Measurements from ENCODE around the gene ANKUB1. TPM values are rescaled to one million over a fixed set of nuclear protein-coding genes. Genes with fewer than 3 reads are reported as not detected.
"Not testable (repeated sequence)": the region's sequence is repeated elsewhere in the genome, so short reads cannot be mapped to it uniquely, and the experiment has no call there.

ANKUB1 gene
- polyA plus RNA-seq (ENCODE audit: insufficient read length) = not detected

GRCh38 chr3:149792452-149793270 lies at the start of gene ANKUB1:
Gene ANKUB1, minus strand, starts transcription at chr3:149792554. Its CDS starts 188 bp downstream, at chr3:149792366.
- no peak for DNase-seq

- DNase-seq = no peak
These were observed 47.5 kb upstream of the ANKUB1 start for GRCh38 chr3:149839896-149840295.

- DNase-seq = not testable (repeated sequence)
These were observed 47.1 kb upstream of the ANKUB1 start for GRCh38 chr3:149839469-149839868.

- DNase-seq = not testable (repeated sequence)
These were observed 46.1 kb upstream of the ANKUB1 start for GRCh38 chr3:149838491-149838890.

GRCh38 chr3:149833241-149833640 lies 40.9 kb upstream of the ANKUB1 start:
- no peak for DNase-seq

DNA sequence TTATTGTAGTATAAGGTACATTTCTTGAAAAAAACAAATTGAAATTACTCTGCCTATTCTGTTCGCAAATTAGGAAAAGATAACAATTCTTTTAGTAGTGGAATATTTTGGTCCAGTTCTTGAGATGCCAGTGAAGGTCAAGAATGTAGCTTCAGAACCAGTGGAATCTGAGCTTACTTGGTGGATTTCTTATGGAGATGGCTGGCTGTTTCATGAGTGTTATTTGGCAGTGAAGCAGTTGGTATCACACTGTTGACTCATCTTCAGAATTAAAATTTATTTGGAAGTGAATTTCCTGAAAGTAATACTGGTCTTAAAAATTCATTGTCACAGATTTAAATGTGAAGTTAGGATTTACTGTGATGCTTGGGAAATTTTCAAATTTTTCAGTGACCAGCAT lies 39.7 kb upstream of the ANKUB1 start:
- DNase-seq = no peak

GRCh38 chr3:149831321-149831720 lies 39.0 kb upstream of the ANKUB1 start:
- no peak for DNase-seq

DNA sequence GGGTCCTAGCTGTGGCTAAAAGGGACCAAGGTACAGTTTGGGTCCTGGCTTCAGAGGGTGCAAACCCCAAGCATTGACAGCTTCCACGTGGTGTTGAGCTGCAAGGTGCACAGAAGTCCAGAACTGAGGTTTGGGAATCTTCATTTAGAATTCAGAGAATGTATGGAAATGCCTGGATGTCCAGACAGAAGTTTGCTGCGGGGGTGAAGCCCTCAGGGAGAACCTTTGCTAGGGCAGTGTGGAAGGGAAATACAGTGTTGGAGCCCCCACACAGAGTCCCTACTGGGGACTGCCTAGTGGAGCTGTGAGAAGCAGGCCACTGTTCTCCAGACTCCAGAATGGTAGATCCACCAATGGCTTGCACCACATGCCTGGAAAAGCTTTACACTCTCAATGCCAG lies 38.5 kb upstream of the ANKUB1 start:
- no peak for DNase-seq

- DNase-seq = not testable (repeated sequence)
These were observed 37.3 kb upstream of the ANKUB1 start for GRCh38 chr3:149829631-149830030.

- DNase-seq = no peak
These were observed 36.0 kb upstream of the ANKUB1 start for GRCh38 chr3:149828390-149828789.

- DNase-seq = no peak
These were observed 34.3 kb upstream of the ANKUB1 start for GRCh38 chr3:149826636-149827035.

GRCh38 chr3:149820183-149820582 lies 27.8 kb upstream of the ANKUB1 start:
- no peak for DNase-seq

DNA sequence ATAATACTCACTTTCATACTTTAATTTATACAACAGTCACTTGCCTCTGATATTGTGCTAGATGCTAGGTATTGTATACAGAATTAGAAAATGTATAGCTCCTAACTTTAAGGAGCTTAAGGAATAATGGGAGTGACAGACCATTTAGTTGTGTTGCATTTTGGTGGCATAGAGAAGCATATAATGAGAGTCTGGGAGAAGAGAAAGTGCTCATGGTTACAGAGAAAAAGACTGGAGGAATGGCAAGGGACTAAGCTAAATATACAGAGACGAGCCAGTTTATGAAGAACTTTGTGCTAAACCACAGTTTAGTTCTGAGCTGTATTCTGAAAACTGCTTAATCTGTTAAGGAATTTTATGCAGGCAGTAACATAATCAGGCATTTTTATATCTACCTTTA lies 27.1 kb upstream of the ANKUB1 start:
- DNase-seq = no peak

GRCh38 chr3:149816986-149817385 lies 24.6 kb upstream of the ANKUB1 start:
- no peak for DNase-seq

DNA sequence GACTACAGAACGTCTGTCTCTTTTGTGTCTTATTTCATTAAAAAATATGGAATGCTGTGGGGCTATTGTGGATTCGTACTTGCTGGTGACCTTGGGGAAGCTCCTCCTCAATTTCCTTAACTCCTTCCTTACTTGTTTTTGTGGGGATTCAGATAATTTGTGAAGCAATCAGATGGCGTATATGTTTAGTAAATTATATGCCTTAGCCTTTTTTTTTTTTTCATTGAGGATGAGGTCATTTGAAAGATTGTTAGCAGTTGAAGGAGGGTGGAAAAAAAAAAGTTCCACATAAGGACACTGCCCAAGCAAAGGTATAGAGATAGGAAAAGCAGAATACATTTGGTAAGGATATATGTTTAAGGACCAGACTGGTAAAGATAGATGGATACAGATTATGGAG lies 24.0 kb upstream of the ANKUB1 start:
- DNase-seq = no peak

GRCh38 chr3:149815728-149816127 lies 23.4 kb upstream of the ANKUB1 start:
- no peak for DNase-seq

GRCh38 chr3:149815321-149815720 lies 23.0 kb upstream of the ANKUB1 start:
- DNase-seq = no peak

DNA sequence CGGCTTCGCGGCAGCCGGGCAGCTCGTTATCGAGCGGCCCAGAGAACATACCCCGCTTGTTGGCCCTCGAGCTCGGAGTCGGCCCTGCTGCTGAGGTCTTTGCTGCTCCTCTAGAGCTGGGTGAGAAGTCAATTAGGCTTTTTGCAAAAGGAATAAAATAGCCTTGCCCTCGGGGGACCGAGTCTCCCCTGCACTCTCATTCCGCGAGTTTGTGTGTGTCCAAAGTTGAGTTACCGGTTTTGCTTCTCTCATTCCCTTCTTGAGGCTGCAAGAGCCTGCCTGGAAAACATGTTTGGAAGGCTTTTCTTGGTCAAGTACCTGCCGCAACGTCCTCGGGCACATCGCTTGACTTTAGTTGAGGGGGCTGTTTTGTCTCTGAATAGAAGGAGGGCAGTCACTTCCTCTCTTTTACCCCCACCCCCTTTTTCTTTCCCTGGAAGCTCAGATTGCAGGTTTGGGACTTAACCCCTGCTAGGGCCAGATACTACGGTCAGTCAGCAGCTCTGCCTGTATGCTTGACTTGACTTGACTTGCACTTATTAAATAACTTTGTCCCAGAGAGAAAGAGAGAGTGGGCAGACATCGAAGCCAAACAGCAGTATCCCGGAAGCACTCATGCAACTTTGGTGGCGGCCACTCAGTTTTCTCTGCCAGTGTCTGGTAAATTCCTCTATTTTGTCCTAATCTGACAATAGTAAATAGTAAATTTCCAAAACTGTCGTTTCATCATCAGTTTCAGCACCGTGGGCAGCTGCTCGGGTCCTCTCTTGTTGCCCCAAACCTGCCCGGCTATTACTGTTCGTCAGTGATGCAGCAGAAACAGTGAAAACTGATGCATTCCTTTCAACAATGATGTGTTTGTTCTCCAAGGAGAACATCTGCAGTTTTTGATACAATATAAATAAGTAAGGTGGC lies 21.3 kb upstream of the ANKUB1 start:
- DNase-seq = peak; percentile 32

GRCh38 chr3:149812606-149813366 lies 20.4 kb upstream of the ANKUB1 start, which contains the start of gene RNF13:
Gene RNF13, plus strand, starts transcription at chr3:149813215. Its CDS starts 32,812 bp downstream, at chr3:149846027.
- DNase-seq = peak; percentile 96

GRCh38 chr3:149812165-149812605 lies 19.8 kb upstream of the ANKUB1 start:
- DNase-seq = no peak

DNA sequence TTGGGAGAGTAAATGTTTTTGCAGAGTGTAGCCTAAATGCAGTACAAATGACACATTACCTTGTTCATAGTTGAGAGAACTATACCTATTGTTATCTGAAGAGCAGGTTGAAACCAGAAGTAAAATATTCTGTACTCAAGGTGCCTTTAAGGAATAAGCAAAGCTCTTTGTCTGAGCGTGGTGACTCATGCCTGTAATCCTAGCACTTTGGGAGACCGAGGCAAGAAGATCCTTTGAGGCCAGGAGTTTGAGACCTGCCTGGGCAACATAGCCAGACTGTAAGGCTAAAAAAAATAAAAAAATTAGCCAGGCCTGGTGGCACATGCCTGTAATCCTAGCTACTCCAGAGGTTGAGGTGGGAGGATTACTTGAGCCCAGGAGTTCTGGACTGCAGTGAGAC lies 18.5 kb upstream of the ANKUB1 start:
- DNase-seq = no peak

- DNase-seq = no peak
These were observed 17.3 kb upstream of the ANKUB1 start for GRCh38 chr3:149809699-149810098.
